Testis (tissue), 2 donors: ENCODE measurements around the gene ZDHHC17.

Source experiments
- POLR2A ChIP-seq: fragments of 450-650 bp; IDR thresholded peaks from one replicate; pipeline ENCODE4 v1.6.1; 2017; ENCODE audit warnings: antibody characterized with exemption, mild to moderate bottlenecking, moderate library complexity
- TF ChIP-seq, protein P1 (sequence below), 3 experiments: fragments of 450-650 bp in 2 of 3; fragments of 200-600 bp in 1 of 3; sonication (generic) in 1 of 3; IDR thresholded peaks; one replicate each; pipeline ENCODE4 v1.5.1; 2016 to 2019; ENCODE audit warnings: antibody characterized with exemption in 3 of 3, mild to moderate bottlenecking in 2 of 3, moderate library complexity in 1 of 3

DNA sequence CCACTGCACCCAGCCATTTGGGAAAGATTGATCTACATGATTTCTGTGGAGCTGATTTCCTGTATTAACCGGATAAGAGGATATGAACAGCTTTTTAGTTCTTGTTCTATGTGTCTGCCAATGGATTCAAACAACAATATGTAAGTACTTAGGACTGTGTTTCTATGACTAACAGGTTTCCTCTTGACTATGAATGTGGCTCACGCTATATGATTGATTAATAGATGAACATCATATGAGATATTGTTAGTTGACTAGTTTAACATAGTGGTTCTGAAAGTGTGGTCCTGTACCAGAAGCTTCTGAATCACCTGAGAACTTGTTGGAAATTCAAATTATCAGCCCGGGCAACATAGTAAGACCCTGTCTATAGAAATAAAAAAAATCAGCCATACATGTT lies 127.7 kb downstream of the ZDHHC17 start:
- no peak for TF ChIP-seq POLR2A
- TF ChIP-seq, protein P1, sequence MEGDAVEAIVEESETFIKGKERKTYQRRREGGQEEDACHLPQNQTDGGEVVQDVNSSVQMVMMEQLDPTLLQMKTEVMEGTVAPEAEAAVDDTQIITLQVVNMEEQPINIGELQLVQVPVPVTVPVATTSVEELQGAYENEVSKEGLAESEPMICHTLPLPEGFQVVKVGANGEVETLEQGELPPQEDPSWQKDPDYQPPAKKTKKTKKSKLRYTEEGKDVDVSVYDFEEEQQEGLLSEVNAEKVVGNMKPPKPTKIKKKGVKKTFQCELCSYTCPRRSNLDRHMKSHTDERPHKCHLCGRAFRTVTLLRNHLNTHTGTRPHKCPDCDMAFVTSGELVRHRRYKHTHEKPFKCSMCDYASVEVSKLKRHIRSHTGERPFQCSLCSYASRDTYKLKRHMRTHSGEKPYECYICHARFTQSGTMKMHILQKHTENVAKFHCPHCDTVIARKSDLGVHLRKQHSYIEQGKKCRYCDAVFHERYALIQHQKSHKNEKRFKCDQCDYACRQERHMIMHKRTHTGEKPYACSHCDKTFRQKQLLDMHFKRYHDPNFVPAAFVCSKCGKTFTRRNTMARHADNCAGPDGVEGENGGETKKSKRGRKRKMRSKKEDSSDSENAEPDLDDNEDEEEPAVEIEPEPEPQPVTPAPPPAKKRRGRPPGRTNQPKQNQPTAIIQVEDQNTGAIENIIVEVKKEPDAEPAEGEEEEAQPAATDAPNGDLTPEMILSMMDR (IDR thresholded peaks at IDR 0.05), result no peak
